Upper lobe of left lung (tissue), 4 donors: ENCODE results near the gene GNG11.

Experiments
- EP300 ChIP-seq, 4 donors: sonication (generic); formaldehyde crosslinking; IDR thresholded peaks; one replicate each; pipeline ENCODE4 v1.5.1; 2017; ENCODE audit warnings: antibody characterized with exemption in 4 of 4, control low read depth in 2 of 4
- POLR2A ChIP-seq, 4 donors: fragments of 450-650 bp; IDR thresholded peaks; one replicate each; pipeline ENCODE4 v1.5.1; 2016 to 2017; ENCODE audit warnings: antibody characterized with exemption in 4 of 4, mild to moderate bottlenecking in 2 of 4
- POLR2AphosphoS5 ChIP-seq, 2 donors: sonication (generic); formaldehyde crosslinking; IDR thresholded peaks; one replicate each; pipeline ENCODE4 v1.5.1; 2017; ENCODE audit warnings: antibody characterized with exemption in 2 of 2
- TF ChIP-seq, protein P1 (sequence below), 6 experiments: fragments of 450-650 bp in 4 of 6; fragments of 200-600 bp in 2 of 6; sonication (generic) in 2 of 6; IDR thresholded peaks; one replicate each; pipeline ENCODE4 v1.5.1; 2016 to 2019; ENCODE audit warnings: antibody characterized with exemption in 6 of 6

DNA sequence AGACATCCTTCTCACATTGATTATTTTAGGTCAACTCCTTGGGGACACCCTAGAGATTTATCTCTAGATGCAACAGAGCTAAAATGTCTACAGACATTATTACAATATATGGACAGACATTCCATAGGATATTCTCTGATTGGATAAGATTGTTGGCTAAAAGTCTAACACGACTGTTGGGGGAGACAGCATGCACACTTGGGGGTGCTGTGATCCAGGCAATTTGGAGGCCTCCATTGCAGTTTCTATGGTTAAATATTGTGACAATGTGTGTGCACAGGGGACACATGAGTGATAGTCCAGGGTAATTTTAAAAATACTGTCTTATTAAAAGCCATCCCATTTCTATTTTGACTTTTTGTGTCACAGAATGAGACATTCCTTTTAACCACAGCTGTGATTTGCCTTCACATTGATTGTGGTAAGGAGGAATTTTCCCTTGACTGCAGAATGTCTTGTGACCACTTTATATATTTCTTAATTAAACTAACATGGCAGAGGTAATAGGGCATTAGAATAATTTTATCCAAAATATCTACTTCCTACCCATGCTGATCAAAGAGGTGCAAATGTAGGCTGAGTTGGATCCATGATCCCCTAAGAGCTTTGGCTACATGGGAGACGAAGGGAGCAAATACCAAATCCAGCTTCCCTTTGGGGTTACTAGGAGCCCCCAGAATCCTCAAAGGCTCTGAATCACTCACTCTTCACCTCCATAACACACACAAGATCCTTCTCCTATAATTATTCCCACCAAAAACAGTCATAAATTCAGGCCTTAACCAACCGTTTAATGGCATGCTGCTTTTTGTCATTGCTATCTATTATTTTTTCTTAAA, 38.2 kb upstream of the GNG11 start:
- TF ChIP-seq, protein P1, sequence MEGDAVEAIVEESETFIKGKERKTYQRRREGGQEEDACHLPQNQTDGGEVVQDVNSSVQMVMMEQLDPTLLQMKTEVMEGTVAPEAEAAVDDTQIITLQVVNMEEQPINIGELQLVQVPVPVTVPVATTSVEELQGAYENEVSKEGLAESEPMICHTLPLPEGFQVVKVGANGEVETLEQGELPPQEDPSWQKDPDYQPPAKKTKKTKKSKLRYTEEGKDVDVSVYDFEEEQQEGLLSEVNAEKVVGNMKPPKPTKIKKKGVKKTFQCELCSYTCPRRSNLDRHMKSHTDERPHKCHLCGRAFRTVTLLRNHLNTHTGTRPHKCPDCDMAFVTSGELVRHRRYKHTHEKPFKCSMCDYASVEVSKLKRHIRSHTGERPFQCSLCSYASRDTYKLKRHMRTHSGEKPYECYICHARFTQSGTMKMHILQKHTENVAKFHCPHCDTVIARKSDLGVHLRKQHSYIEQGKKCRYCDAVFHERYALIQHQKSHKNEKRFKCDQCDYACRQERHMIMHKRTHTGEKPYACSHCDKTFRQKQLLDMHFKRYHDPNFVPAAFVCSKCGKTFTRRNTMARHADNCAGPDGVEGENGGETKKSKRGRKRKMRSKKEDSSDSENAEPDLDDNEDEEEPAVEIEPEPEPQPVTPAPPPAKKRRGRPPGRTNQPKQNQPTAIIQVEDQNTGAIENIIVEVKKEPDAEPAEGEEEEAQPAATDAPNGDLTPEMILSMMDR (IDR thresholded peaks at IDR 0.05) = no peak
- TF ChIP-seq POLR2A (IDR thresholded peaks at IDR 0.05) (no peak), EP300 (IDR thresholded peaks at IDR 0.05) (no peak), POLR2AphosphoS5 (IDR thresholded peaks at IDR 0.05) (no peak)
